ENCODE results near the gene SLC38A4.
"Not testable (repeated sequence)": the region's sequence is repeated elsewhere in the genome, so short reads cannot be mapped to it uniquely, and the experiment has no call there.

SLC38A4 gene

GRCh38 chr12:46763230-46763629, 62.6 kb downstream of the SLC38A4 start:
- TF ChIP-seq CTCF (IDR thresholded peaks at IDR 0.05; ENCODE audit: extremely low read depth, missing control alignments), result no peak
- no peak for DNase-seq (ENCODE audit: low spot score)

DNA sequence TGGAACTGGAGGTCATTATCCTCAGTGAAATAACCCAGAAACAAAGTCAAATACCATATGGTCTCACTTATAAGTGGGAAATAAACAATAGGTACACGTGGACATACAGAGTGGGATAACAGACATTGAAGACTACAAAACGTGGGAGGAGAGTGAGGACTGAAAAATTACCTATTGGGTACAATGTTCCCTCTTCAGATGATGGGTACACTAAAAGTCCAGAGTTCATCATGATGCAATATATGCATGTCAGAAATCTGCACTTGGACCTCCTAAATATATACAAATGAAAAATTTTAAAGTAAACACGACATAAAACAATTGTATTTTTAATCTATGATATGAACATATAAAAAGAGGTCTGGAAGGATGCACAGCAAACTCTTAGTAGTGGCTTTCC, 71.2 kb downstream of the SLC38A4 start:
- TF ChIP-seq CTCF (IDR thresholded peaks at IDR 0.05; ENCODE audit: extremely low read depth, missing control alignments), result no peak
- DNase-seq (ENCODE audit: low spot score), result no peak

DNA sequence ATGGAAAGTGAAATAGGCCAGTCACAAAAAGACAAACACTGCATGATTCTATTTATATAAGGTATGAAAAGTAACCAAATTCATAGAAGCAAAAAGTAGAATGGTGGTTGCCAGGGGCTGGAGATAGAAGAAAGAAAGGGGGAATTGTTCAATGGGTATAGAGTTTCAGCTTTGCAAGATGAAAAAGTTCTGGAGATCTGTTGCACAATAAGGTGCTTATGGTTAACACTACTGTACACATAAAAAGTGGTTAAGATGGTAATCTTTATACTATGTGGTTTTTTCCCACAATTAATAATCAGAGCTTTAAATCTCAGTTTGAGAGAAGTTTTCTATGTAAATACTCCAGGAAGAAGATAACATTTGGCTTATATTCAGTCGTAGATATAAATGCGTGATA, 73.4 kb downstream of the SLC38A4 start:
- TF ChIP-seq CTCF (IDR thresholded peaks at IDR 0.05; ENCODE audit: extremely low read depth, missing control alignments), result no peak

DNA sequence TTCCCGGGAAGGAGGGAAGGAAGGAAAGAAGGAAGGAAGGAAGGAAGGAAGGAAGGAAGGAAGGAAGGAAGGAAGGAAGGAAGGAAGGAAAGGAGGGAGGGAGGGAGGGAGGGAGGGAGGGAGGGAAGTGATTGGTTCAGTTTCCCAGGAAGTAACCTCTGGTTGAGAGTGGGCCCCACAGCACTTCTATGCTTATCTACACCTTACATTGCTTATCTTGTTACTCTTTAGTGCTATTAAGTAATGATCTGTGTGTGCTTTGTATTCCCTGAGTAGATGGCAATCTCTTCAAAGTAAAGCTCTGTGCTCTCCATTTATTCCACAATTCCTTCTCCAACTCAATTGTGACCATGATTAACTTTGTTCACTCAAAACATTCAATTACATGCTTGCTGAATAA, 74.6 kb downstream of the SLC38A4 start:
- no peak for TF ChIP-seq CTCF (IDR thresholded peaks at IDR 0.05; ENCODE audit: extremely low read depth, missing control alignments)
- DNase-seq (ENCODE audit: low spot score), result no peak

More for the DNA sequence above, 73.4 kb downstream of the SLC38A4 start:
- no peak for DNase-seq (ENCODE audit: low spot score)

DNA sequence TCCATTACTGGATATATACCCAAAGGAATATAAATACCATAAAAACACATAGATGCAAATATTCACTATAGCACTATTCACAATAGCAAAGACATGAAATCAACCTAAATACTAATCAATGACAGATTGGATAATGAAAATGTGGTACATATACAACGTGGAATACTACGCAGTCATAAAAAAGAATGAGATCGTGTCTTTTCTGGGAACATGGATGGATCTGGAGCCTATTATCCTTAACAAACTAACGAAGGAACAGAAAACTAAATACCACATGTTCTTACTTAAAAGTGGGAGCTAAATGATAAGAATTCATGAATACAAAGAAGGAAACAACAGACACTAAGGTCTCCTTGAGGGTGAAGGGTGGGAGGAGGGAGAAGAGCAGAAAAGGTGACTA, 76.5 kb downstream of the SLC38A4 start:
- no peak for DNase-seq (ENCODE audit: low spot score)
- no peak for TF ChIP-seq CTCF (IDR thresholded peaks at IDR 0.05; ENCODE audit: extremely low read depth, missing control alignments)

- no peak for TF ChIP-seq CTCF (IDR thresholded peaks at IDR 0.05; ENCODE audit: extremely low read depth, missing control alignments)
- no peak for DNase-seq (ENCODE audit: low spot score)
These were observed 81.5 kb downstream of the SLC38A4 start for GRCh38 chr12:46744283-46744682.

- no peak for DNase-seq (ENCODE audit: low spot score)
- no peak for TF ChIP-seq CTCF (IDR thresholded peaks at IDR 0.05; ENCODE audit: extremely low read depth, missing control alignments)
These were observed 82.3 kb downstream of the SLC38A4 start for GRCh38 chr12:46743456-46743855.

- not testable (repeated sequence) for DNase-seq (ENCODE audit: low spot score)
These were observed 83.5 kb downstream of the SLC38A4 start for GRCh38 chr12:46742271-46742670.
